ENCODE data around the gene ANO10.

DNA sequence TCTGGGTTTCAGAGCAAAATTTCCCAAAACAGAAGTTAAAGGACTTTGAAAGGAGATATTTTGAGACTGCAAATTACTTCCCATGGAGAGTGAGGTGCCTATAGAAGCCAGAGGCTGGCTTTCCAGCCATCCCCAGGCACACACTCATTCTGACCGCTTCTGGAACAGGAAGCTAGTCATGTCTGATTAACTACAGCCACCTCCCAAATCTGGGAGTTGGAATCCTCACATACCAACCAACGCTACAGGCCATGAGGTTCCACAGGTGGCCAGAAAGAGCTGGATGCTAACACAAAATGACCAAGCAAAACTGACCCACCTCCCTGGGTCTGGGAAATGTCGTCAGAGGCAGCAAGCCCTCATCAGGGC, 248.3 kb downstream of the ANO10 start:
- no peak for TF ChIP-seq YY1 (IDR thresholded peaks at IDR 0.05; ENCODE audit: insufficient read depth, insufficient read length)
- no peak for TF ChIP-seq ZNF274 (IDR thresholded peaks at IDR 0.05; ENCODE audit: low read depth, low read length)

Measured in NT2/D1 (cell line).